GM19455 (cell line): Measurements from ENCODE around the gene FAM110D.

Experiments
- ATAC-seq: cut with Tn5 transposase; IDR thresholded peaks from one replicate; pipeline ENCODE4 v1.9.1; 2021; ENCODE audit not compliant: unreplicated experiment

FAM110D gene

DNA sequence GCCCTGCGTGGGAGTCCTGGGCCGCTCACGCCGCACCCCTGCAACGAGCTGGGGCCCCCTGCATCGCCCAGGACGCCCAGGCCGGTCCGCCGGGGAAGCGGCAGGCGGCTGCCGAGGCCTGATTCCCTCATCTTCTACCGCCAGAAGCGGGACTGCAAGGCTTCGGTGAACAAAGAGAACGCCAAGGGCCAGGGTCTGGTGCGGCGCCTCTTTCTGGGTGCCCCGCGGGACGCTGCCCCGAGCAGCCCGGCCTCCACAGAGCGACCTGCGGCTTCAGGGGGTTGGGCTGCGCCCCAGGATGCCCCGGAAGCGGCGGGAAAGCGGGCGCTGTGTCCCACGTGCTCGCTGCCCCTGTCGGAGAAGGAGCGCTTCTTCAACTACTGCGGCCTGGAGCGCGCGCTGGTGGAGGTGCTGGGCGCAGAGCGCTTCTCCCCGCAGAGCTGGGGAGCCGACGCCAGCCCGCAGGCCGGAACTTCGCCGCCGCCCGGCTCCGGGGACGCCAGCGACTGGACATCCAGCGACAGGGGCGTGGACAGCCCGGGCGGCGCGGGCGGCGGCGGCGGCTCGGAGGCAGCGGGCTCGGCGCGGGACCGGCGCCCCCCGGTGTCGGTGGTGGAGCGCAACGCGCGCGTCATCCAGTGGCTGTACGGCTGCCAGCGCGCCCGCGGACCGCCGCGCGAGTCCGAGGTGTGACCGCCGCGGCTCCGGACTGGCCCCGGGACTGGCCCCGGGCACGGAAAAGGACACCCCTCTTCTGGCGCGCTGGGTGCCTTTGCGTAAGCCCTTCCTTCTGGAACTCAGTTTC lies 2.7 kb downstream of the FAM110D start:
- no peak for ATAC-seq

DNA sequence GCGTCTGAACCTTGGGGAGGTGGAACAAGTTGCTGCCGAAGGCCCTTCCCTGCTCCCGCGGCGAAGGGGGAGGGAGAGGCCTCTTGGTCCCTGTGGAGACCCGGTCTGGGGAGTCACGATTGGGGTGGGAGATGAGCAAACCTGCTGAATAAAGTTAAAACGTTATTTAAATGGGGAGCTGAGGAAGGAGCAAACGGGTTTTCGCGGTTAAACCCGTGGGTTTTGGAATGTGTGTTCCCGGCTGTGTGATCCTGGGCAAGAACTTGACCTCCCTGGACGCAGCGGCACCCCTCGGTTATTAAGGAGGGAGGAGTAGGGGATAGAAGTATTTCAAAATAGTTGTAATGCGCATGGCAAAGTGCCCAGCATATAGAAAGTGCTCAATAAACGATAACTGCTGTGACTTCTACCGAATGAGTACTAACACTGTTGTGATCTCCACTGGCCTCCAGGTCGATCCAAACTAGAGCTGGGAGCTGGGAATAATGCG lies 3.4 kb downstream of the FAM110D start:
- no peak for ATAC-seq

DNA sequence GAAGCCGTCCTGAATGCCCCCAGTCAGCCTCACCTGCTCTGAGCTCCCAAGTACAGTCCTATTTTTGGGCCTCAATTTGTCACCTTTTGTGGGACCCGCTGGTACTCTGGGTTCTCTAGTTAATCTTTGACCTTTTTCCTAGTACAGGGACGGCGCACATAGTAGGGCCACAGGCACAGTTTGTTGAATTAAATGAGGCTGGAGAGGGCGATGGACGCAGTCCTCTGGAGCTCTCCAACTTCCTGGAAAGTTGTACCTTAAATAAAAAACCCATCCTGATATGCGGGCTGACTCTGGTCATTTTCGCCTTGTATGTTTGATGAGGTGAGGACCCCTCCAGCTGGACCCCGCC lies 4.8 kb downstream of the FAM110D start:
- no peak for ATAC-seq

DNA sequence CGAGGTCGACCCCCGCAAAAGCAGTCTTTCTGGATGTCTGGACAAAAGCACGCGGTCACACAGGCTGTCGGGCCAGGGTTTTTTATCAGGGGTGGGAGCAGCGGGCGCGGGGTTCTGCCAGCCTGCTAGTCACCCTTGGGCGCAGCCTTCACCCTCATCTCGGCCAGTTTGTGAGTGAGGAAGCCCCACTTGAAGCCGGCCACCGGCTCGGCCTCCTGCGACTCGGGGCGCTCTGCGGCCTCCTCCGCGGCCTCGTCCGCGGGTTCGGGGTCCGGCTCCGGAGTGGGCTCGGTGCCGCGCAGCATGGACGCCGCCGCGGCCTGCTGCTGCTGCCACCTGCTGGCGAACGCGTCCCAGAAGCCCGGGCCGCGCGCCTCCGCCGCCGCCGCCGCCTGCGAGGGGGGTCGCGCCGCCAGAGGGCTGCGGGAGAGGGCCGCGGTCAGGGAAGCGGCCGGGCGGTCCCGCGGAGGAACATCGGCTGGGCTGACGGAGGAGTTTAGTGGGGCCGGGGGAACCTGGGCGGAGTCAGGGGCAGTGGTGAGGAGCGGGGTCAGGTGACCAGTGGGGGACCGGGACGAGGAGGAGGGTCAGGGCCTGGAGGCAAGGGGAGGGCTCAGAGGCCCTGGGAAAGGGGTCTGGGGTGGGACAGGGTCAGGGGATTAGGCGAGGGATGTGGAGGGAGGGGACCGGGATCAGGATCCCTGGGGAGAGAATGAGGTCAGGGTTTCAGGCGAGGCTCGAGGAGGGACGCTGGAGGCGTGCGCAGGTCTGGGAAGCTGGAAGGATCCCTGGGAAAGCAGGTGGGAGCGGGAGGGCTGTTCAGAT lies 5.4 kb downstream of the FAM110D start:
- ATAC-seq, result no peak

DNA sequence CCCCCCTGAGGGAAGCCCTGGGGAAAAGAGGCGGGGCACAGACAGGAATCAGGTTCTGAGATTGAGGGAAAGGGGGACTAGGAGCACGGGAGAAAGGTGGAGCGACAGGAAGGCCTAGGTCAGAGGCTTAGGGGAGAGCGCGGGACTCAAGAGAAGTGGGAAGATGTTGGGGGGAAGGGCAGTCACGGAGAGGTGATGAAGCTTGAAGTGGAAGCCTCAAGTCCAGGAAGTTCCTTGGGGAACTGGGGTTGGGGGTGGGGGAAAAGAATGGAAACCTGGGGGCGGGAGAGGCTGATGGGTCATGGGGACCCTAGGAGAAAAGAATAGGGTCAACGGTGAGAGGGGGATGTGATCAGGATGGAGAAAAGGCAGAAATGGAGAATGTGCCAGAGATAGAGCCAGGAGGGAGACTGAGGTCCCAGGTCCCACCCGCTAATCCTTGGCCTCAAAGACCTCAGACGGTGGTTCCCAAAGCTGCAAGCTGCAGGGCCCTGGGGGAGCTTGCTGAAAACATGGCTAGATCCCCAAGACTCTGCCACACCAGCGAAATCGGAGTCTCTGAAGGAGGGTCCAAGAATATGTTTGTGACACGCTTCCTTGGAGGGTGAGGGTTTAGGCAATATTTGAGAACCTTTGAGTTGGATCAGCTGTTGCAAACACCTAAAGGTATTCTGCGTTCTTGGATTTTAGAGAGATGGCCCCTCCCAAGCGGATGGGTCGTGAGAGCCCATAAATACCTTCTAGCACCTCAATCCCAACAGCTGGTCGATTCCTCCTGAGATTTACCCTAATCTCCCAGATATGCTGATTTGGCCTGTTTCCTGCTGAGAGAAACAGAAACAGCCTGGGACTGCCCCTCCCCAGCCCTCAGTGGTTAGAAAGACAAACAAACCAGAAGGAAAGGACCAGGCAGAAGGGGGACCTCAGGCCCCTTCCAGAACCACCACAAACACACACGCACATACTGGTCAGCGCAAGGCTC lies 6.3 kb downstream of the FAM110D start:
- ATAC-seq, result no peak

GRCh38 chr1:26166719-26167281 lies 7.9 kb downstream of the FAM110D start:
- ATAC-seq, result no peak

- no peak for ATAC-seq
These were observed 9.7 kb downstream of the FAM110D start, which contains the start of gene C1orf232 for GRCh38 chr1:26168410-26169197. TSS of gene C1orf232 (minus strand) at chr1:26168963. CDS start at chr1:26168499, 464 bp downstream.

DNA sequence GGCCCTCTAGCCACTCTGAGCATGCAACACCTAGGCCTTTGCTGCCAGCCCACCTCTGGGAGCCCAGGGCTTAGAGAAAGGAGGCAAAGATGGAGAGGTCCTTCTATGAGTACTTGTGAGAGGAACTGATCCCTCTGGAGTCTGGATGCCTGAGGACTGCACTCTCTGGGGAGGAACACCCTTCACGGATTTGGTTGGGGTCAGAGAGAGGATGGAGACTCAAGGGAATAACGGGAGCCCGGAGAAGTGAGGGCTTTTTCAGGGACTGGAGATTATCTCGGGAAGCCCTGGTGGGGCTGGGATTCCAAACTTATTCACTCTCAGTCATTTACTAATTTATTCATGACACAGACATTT lies 10.3 kb downstream of the FAM110D start:
- ATAC-seq, result no peak

GRCh38 chr1:26169669-26170471 lies 11.0 kb downstream of the FAM110D start, which contains the start of gene ZNF593:
TSS of gene ZNF593 (plus strand) at chr1:26169908. CDS start at chr1:26169984, 76 bp downstream.
- ATAC-seq, result peak; percentile 92

GRCh38 chr1:26170472-26170821 lies 11.6 kb downstream of the FAM110D start:
- ATAC-seq, result no peak

GRCh38 chr1:26171084-26172072 lies 12.5 kb downstream of the FAM110D start, which contains the start of gene ZNF593OS:
TSS of gene ZNF593OS (minus strand) at chr1:26171832. CDS start at chr1:26171661, 171 bp downstream.
- ATAC-seq, result no peak

DNA sequence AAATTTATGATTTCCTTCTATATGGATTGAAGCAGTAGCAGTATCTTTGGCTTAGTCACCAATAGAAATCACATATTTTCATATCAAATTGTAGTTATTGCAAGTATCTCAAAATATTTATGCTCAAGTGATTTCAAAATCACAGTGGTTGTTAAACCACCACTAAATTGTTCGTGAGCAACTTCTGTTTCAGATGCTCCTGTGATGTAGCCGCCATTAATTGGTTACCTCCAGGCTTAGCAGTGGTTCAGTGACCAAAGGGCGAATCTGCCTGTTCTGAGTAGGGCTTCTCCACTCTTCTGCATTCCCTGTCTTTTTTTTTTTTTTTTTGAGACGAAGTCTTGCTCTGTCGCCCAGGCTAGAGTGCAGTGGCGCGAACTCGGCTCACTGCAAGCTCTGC lies 16.5 kb downstream of the FAM110D start:
- ATAC-seq, result no peak

GRCh38 chr1:26177182-26177684 lies 18.4 kb downstream of the FAM110D start, which contains the start of gene CNKSR1:
TSS of gene CNKSR1 (plus strand) at chr1:26177491. CDS start at chr1:26177548, 57 bp downstream.
- ATAC-seq, result no peak

DNA sequence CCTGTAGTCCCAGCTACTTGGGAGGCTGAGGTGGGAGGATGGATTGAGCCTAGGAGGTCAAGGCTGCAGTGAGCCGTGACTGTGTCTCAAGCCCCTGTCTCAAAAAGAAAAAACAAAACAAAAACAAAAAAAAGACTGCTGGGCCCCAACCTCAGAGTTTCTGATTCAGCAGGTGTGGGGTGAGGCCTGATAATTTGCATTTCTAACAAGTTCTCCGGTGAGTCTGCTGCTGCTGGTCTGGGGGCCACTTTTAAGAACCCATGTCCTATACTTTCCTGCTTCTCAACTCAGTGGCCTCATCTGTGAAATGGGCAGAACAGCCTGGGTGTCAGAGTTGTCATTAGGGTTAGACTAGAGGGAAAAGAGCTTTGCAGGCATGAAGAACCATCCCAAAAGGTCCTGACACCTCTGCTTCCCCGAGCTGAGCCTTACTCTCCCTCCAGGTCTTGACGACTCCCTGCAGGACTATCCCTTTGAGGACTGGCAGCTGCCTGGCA lies 21.2 kb downstream of the FAM110D start:
- ATAC-seq, result no peak

DNA sequence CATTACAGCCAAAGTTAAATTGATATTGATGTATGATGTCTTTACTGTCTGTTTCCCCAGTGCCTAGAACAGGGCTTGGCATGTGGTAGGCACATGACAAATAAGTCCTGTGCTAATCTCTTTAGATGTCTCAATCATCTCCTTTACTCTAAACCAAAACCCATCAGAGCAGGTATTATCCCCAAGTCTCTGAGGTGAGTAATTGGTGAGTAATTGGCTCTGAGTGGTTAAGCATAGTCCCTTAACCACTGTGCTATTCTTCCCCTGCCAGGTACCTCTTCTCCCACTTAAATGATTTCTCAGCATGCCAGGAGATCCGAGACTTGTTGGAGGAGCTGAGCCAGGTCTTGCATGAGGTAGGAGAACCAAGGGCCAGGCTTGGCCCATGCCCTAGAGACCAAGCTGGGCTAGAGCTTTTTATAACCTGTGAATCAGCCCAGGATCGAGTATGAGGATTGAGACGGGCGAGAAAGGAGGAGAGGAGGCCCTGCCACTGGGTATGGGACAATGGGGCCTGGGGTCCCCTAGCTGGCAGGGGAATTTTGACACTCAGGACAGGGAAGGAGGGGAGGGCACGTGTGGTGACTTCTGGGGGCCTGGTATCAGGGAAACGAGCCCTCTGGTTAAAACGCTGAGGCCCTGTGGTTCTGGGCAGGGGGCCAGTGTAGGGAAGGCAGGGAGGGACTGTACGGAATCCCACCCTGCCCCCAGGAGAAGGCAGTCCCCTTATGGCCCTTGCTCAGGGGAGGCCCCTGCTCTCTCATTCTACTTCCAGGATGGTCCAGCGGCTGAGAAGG lies 22.9 kb downstream of the FAM110D start:
- ATAC-seq, result no peak

- no peak for ATAC-seq
These were observed 23.5 kb downstream of the FAM110D start for GRCh38 chr1:26182383-26182696.
